ENCODE data around the gene GYS2.

- TF ChIP-seq, protein P1, sequence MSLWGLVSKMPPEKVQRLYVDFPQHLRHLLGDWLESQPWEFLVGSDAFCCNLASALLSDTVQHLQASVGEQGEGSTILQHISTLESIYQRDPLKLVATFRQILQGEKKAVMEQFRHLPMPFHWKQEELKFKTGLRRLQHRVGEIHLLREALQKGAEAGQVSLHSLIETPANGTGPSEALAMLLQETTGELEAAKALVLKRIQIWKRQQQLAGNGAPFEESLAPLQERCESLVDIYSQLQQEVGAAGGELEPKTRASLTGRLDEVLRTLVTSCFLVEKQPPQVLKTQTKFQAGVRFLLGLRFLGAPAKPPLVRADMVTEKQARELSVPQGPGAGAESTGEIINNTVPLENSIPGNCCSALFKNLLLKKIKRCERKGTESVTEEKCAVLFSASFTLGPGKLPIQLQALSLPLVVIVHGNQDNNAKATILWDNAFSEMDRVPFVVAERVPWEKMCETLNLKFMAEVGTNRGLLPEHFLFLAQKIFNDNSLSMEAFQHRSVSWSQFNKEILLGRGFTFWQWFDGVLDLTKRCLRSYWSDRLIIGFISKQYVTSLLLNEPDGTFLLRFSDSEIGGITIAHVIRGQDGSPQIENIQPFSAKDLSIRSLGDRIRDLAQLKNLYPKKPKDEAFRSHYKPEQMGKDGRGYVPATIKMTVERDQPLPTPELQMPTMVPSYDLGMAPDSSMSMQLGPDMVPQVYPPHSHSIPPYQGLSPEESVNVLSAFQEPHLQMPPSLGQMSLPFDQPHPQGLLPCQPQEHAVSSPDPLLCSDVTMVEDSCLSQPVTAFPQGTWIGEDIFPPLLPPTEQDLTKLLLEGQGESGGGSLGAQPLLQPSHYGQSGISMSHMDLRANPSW (CRISPR knock-in tag; IDR thresholded peaks at IDR 0.05): no peak
- TF ChIP-seq ZZZ3 (IDR thresholded peaks at IDR 0.05) (no peak), SMARCE1 (IDR thresholded peaks at IDR 0.05) (no peak), EZH2 (IDR thresholded peaks at IDR 0.05; ENCODE audit: borderline replicate concordance, low read depth, low read length) (no peak)
Measured at GRCh38 chr12:21583587-21583986, 21.1 kb downstream of the GYS2 start.

All from K562 (cell line).